Measurements from ENCODE around the gene TRUB1.

The TRUB1 gene

GRCh38 chr10:114902151-114902550 is 35.8 kb upstream of the TRUB1 start:
- no peak for DNase-seq
- no peaks in the 10 kb centered on the region for H3K36me3 ChIP-seq (ENCODE audit: control insufficient read depth in 4 of 4, insufficient read depth in 4 of 4, low read length in 3 of 4)
- no CpG with 5 or more reads among the region's 1 CpG for WGBS (ENCODE audit: insufficient coverage)
- H3K27me3 ChIP-seq (replicated peaks in 2 of 5; ENCODE audit: control insufficient read depth in 4 of 5, insufficient read depth in 5 of 5, low read length in 4 of 5): peaks cover 0 to 11% (median 2%) of the 10 kb centered on the region in 5 experiments
- no peak overlapping the region for H3K4me3 ChIP-seq (ENCODE audit: control insufficient read depth in 1 of 7, extremely low read depth in 1 of 7, insufficient read depth in 4 of 7, low read depth in 2 of 7, low read length in 6 of 7)
- no peaks in the 10 kb centered on the region for H3K9me3 ChIP-seq (ENCODE audit: control extremely low read depth in 1 of 5, control insufficient read depth in 4 of 5, insufficient read depth in 2 of 5, low read depth in 1 of 5, low read length in 4 of 5)
- POLR2A ChIA-PET: no interaction called here
- CTCF ChIA-PET: no interaction called here
- no peak overlapping the region for H3K27ac ChIP-seq (ENCODE audit: insufficient read depth in 1 of 2, low read depth in 1 of 2, low read length in 2 of 2, poor library complexity in 1 of 2, severe bottlenecking in 2 of 2)
- no peaks in the 10 kb centered on the region for H3K4me1 ChIP-seq (ENCODE audit: control extremely low read depth in 1 of 4, control insufficient read depth in 4 of 4, insufficient read depth in 4 of 4, low read length in 3 of 4)

- POLR2A ChIA-PET: interaction anchor here (0.6 kb wide), 1 partner anchor 9 kb away, joined by 3 read pairs; no protein-coding TSS in a partner anchor
- CTCF ChIA-PET: no interaction called here
- Histone ChIP-seq H3K36me3 (ENCODE audit: control insufficient read depth in 4 of 4, insufficient read depth in 4 of 4, low read length in 3 of 4) (no peaks in the 10 kb centered on the region), H3K4me1 (ENCODE audit: control extremely low read depth in 1 of 4, control insufficient read depth in 4 of 4, insufficient read depth in 4 of 4, low read length in 3 of 4) (no peaks in the 10 kb centered on the region), H3K27me3 (replicated peaks in 2 of 5; ENCODE audit: control insufficient read depth in 4 of 5, insufficient read depth in 5 of 5, low read length in 4 of 5) (peaks cover 0 to 11% (median 2%) of the 10 kb centered on the region in 5 experiments), H3K27ac (ENCODE audit: insufficient read depth in 1 of 2, low read depth in 1 of 2, low read length in 2 of 2, poor library complexity in 1 of 2, severe bottlenecking in 2 of 2) (no peak overlapping the region), H3K9me3 (ENCODE audit: control extremely low read depth in 1 of 5, control insufficient read depth in 4 of 5, insufficient read depth in 2 of 5, low read depth in 1 of 5, low read length in 4 of 5) (no peaks in the 10 kb centered on the region), H3K4me3 (ENCODE audit: control insufficient read depth in 1 of 7, extremely low read depth in 1 of 7, insufficient read depth in 4 of 7, low read depth in 2 of 7, low read length in 6 of 7) (no peak overlapping the region)
- DNase-seq: no peak
Measured at GRCh38 chr10:114905450-114905849, 32.5 kb upstream of the TRUB1 start.

GRCh38 chr10:114906981-114907380 is 31.0 kb upstream of the TRUB1 start:
- Histone ChIP-seq H3K36me3 (ENCODE audit: control insufficient read depth in 4 of 4, insufficient read depth in 4 of 4, low read length in 3 of 4) (no peaks in the 10 kb centered on the region), H3K27ac (ENCODE audit: insufficient read depth in 1 of 2, low read depth in 1 of 2, low read length in 2 of 2, poor library complexity in 1 of 2, severe bottlenecking in 2 of 2) (no peak overlapping the region), H3K4me1 (ENCODE audit: control extremely low read depth in 1 of 4, control insufficient read depth in 4 of 4, insufficient read depth in 4 of 4, low read length in 3 of 4) (peaks cover 0 to 2% (median 0%) of the 10 kb centered on the region in 4 experiments), H3K4me3 (ENCODE audit: control insufficient read depth in 1 of 7, extremely low read depth in 1 of 7, insufficient read depth in 4 of 7, low read depth in 2 of 7, low read length in 6 of 7) (no peak overlapping the region), H3K9me3 (ENCODE audit: control extremely low read depth in 1 of 5, control insufficient read depth in 4 of 5, insufficient read depth in 2 of 5, low read depth in 1 of 5, low read length in 4 of 5) (no peaks in the 10 kb centered on the region), H3K27me3 (replicated peaks in 2 of 5; ENCODE audit: control insufficient read depth in 4 of 5, insufficient read depth in 5 of 5, low read length in 4 of 5) (peaks cover 0 to 11% (median 2%) of the 10 kb centered on the region in 5 experiments)
- ChIA-PET POLR2A (no interaction called here), CTCF (no interaction called here)
- WGBS (ENCODE audit: insufficient coverage): 79% methylated on average over 2 of the region's 3 CpGs
- DNase-seq: no peak

- peaks cover 0 to 2% (median 0%) of the 10 kb centered on the region in 4 experiments for H3K4me1 ChIP-seq (ENCODE audit: control extremely low read depth in 1 of 4, control insufficient read depth in 4 of 4, insufficient read depth in 4 of 4, low read length in 3 of 4)
- no peaks in the 10 kb centered on the region for H3K36me3 ChIP-seq (ENCODE audit: control insufficient read depth in 4 of 4, insufficient read depth in 4 of 4, low read length in 3 of 4)
- no peak overlapping the region for H3K4me3 ChIP-seq (ENCODE audit: control insufficient read depth in 1 of 7, extremely low read depth in 1 of 7, insufficient read depth in 4 of 7, low read depth in 2 of 7, low read length in 6 of 7)
- H3K9me3 ChIP-seq (ENCODE audit: control extremely low read depth in 1 of 5, control insufficient read depth in 4 of 5, insufficient read depth in 2 of 5, low read depth in 1 of 5, low read length in 4 of 5): no peaks in the 10 kb centered on the region
- WGBS (ENCODE audit: insufficient coverage): 100% methylated on average over 4 of the region's 5 CpGs
- DNase-seq: no peak
- peaks cover 0 to 11% (median 2%) of the 10 kb centered on the region in 5 experiments for H3K27me3 ChIP-seq (replicated peaks in 2 of 5; ENCODE audit: control insufficient read depth in 4 of 5, insufficient read depth in 5 of 5, low read length in 4 of 5)
- no peak overlapping the region for H3K27ac ChIP-seq (ENCODE audit: insufficient read depth in 1 of 2, low read depth in 1 of 2, low read length in 2 of 2, poor library complexity in 1 of 2, severe bottlenecking in 2 of 2)
- ChIA-PET CTCF (no interaction called here), POLR2A (no interaction called here)
Measured at GRCh38 chr10:114908896-114909295, 29.1 kb upstream of the TRUB1 start.

- DNase-seq: no peak
- H3K4me1 ChIP-seq (ENCODE audit: control extremely low read depth in 1 of 4, control insufficient read depth in 4 of 4, insufficient read depth in 4 of 4, low read length in 3 of 4): peaks cover 0 to 2% (median 0%) of the 10 kb centered on the region in 4 experiments
- no peaks in the 10 kb centered on the region for H3K36me3 ChIP-seq (ENCODE audit: control insufficient read depth in 4 of 4, insufficient read depth in 4 of 4, low read length in 3 of 4)
- peaks cover 0 to 4% (median 0%) of the 10 kb centered on the region in 5 experiments for H3K27me3 ChIP-seq (replicated peaks in 2 of 5; ENCODE audit: control insufficient read depth in 4 of 5, insufficient read depth in 5 of 5, low read length in 4 of 5)
- CTCF ChIA-PET: no interaction called here
- POLR2A ChIA-PET: no interaction called here
- H3K9me3 ChIP-seq (ENCODE audit: control extremely low read depth in 1 of 5, control insufficient read depth in 4 of 5, insufficient read depth in 2 of 5, low read depth in 1 of 5, low read length in 4 of 5): no peaks in the 10 kb centered on the region
- 71% methylated on average over 3 of the region's 4 CpGs for WGBS (ENCODE audit: insufficient coverage)
- H3K4me3 ChIP-seq (ENCODE audit: control insufficient read depth in 1 of 7, extremely low read depth in 1 of 7, insufficient read depth in 4 of 7, low read depth in 2 of 7, low read length in 6 of 7): no peak overlapping the region
- no peak overlapping the region for H3K27ac ChIP-seq (ENCODE audit: insufficient read depth in 1 of 2, low read depth in 1 of 2, low read length in 2 of 2, poor library complexity in 1 of 2, severe bottlenecking in 2 of 2)
Measured at GRCh38 chr10:114911052-114911711, 26.8 kb upstream of the TRUB1 start.

- ChIA-PET CTCF (no interaction called here), POLR2A (no interaction called here)
- Histone ChIP-seq H3K4me3 (ENCODE audit: control insufficient read depth in 1 of 7, extremely low read depth in 1 of 7, insufficient read depth in 4 of 7, low read depth in 2 of 7, low read length in 6 of 7) (no peak overlapping the region), H3K27ac (ENCODE audit: insufficient read depth in 1 of 2, low read depth in 1 of 2, low read length in 2 of 2, poor library complexity in 1 of 2, severe bottlenecking in 2 of 2) (no peak overlapping the region), H3K4me1 (ENCODE audit: control extremely low read depth in 1 of 4, control insufficient read depth in 4 of 4, insufficient read depth in 4 of 4, low read length in 3 of 4) (peaks cover 0 to 2% (median 0%) of the 10 kb centered on the region in 4 experiments), H3K27me3 (replicated peaks in 2 of 5; ENCODE audit: control insufficient read depth in 4 of 5, insufficient read depth in 5 of 5, low read length in 4 of 5) (no peaks in the 10 kb centered on the region), H3K9me3 (ENCODE audit: control extremely low read depth in 1 of 5, control insufficient read depth in 4 of 5, insufficient read depth in 2 of 5, low read depth in 1 of 5, low read length in 4 of 5) (no peaks in the 10 kb centered on the region), H3K36me3 (ENCODE audit: control insufficient read depth in 4 of 4, insufficient read depth in 4 of 4, low read length in 3 of 4) (no peaks in the 10 kb centered on the region)
- peak in 2 of 3 donors; percentile 17 to 38 for DNase-seq
- 72% methylated on average over 3 of the region's 5 CpGs for WGBS (ENCODE audit: insufficient coverage)
Measured at GRCh38 chr10:114911801-114912469, 26.1 kb upstream of the TRUB1 start.

GRCh38 chr10:114912470-114912859 is 25.5 kb upstream of the TRUB1 start:
- WGBS (ENCODE audit: insufficient coverage): no CpG with 5 or more reads among the region's 2 CpGs
- no peak overlapping the region for H3K27ac ChIP-seq (ENCODE audit: insufficient read depth in 1 of 2, low read depth in 1 of 2, low read length in 2 of 2, poor library complexity in 1 of 2, severe bottlenecking in 2 of 2)
- ChIA-PET POLR2A (no interaction called here), CTCF (no interaction called here)
- H3K4me3 ChIP-seq (ENCODE audit: control insufficient read depth in 1 of 7, extremely low read depth in 1 of 7, insufficient read depth in 4 of 7, low read depth in 2 of 7, low read length in 6 of 7): no peak overlapping the region
- DNase-seq: no peak
- no peaks in the 10 kb centered on the region for H3K27me3 ChIP-seq (replicated peaks in 2 of 5; ENCODE audit: control insufficient read depth in 4 of 5, insufficient read depth in 5 of 5, low read length in 4 of 5)
- H3K9me3 ChIP-seq (ENCODE audit: control extremely low read depth in 1 of 5, control insufficient read depth in 4 of 5, insufficient read depth in 2 of 5, low read depth in 1 of 5, low read length in 4 of 5): no peaks in the 10 kb centered on the region
- peaks cover 0 to 2% (median 0%) of the 10 kb centered on the region in 4 experiments for H3K4me1 ChIP-seq (ENCODE audit: control extremely low read depth in 1 of 4, control insufficient read depth in 4 of 4, insufficient read depth in 4 of 4, low read length in 3 of 4)
- H3K36me3 ChIP-seq (ENCODE audit: control insufficient read depth in 4 of 4, insufficient read depth in 4 of 4, low read length in 3 of 4): no peaks in the 10 kb centered on the region

Measured in common myeloid progenitor, CD34-positive (primary cell).